ENCODE data around the gene EHBP1L1. TPM values are rescaled to one million over a fixed set of nuclear protein-coding genes. Genes with fewer than 3 reads are reported as not detected.

Gene EHBP1L1
- total RNA-seq, 4 donors from 2014 or later, result 186 to 472 (median 293) TPM

- TF ChIP-seq POLR2A (IDR thresholded peaks at IDR 0.05; ENCODE audit: low read depth), result no peak
- peak in 1 of 2 donors; percentile 45 for TF ChIP-seq POLR2AphosphoS5 (IDR thresholded peaks at IDR 0.05)
- Histone ChIP-seq H3K4me1 (peaks cover 58 to 94% (median 83%) of the 10 kb centered on the region in 4 donors), H3K9me3 (no peaks in the 10 kb centered on the region), H3K27ac (replicated peaks in 1 of 4) (peak overlapping the region in 3 of 4 donors; percentile 79 to 96 (median 79)), H3K4me3 (no peak overlapping the region), H3K27me3 (no peaks in the 10 kb centered on the region), H3K36me3 (peaks cover 32 to 64% (median 57%) of the 10 kb centered on the region in 4 donors)
- no peak for DNase-seq (ENCODE audit: extremely low spot score)
- 29% methylated on average over 4 of the region's 8 CpGs for WGBS
- intact Hi-C loops (cut with DNase I), result loop anchor here (5.0 kb wide), 1 partner anchor 48 kb away; no protein-coding TSS in a partner anchor
Measured at GRCh38 chr11:65590240-65590738, 14.4 kb downstream of the EHBP1L1 start.

GRCh38 chr11:65591939-65592857 lies 16.3 kb downstream of the EHBP1L1 start:
- TF ChIP-seq POLR2AphosphoS5 (IDR thresholded peaks at IDR 0.05) (peak; percentile 6 to 50), CTCF (IDR thresholded peaks at IDR 0.05) (peak in 2 of 3 experiments; percentile 7 to 15), POLR2A (IDR thresholded peaks at IDR 0.05; ENCODE audit: low read depth) (no peak), EP300 (IDR thresholded peaks at IDR 0.05) (no peak)
- no peaks in the 10 kb centered on the region for H3K9me3 ChIP-seq
- H3K4me1 ChIP-seq, result peaks cover 44 to 83% (median 72%) of the 10 kb centered on the region in 4 donors
- no peak for DNase-seq (ENCODE audit: extremely low spot score)
- intact Hi-C loops (cut with DNase I), result loop anchor here (2.0 to 5.0 kb wide), 2 partner anchors 17 to 50 kb away; no protein-coding TSS in a partner anchor
- peak overlapping the region; percentile 9 to 32 (median 22) for H3K4me3 ChIP-seq
- peaks cover 26 to 58% (median 50%) of the 10 kb centered on the region in 4 donors for H3K36me3 ChIP-seq
- H3K27me3 ChIP-seq, result no peaks in the 10 kb centered on the region
- 69% methylated on average over 42 of the region's 106 CpGs for WGBS
- peak overlapping the region; percentile 36 to 96 (median 50) for H3K27ac ChIP-seq (replicated peaks in 1 of 4)

- Histone ChIP-seq H3K4me1 (peaks cover 36 to 76% (median 64%) of the 10 kb centered on the region in 4 donors), H3K27me3 (no peaks in the 10 kb centered on the region), H3K36me3 (peaks cover 26 to 66% (median 57%) of the 10 kb centered on the region in 4 donors), H3K9me3 (no peaks in the 10 kb centered on the region), H3K27ac (replicated peaks in 1 of 4) (peak overlapping the region; percentile 46 to 96 (median 50)), H3K4me3 (no peak overlapping the region)
- 88% methylated on average over 18 of the region's 22 CpGs for WGBS
- no peak for DNase-seq (ENCODE audit: extremely low spot score)
- TF ChIP-seq POLR2AphosphoS5 (IDR thresholded peaks at IDR 0.05) (peak in 1 of 2 donors; percentile 3), POLR2A (IDR thresholded peaks at IDR 0.05; ENCODE audit: low read depth) (no peak), EP300 (IDR thresholded peaks at IDR 0.05) (no peak)
- intact Hi-C loops (cut with DNase I), result loop anchor here (2.0 to 5.0 kb wide), 2 partner anchors 18 to 51 kb away; no protein-coding TSS in a partner anchor
Measured at GRCh38 chr11:65592858-65593517, 17.1 kb downstream of the EHBP1L1 start.

GRCh38 chr11:65593518-65594414 lies 17.9 kb downstream of the EHBP1L1 start:
- 64% methylated on average over 9 of the region's 26 CpGs for WGBS
- DNase-seq (ENCODE audit: extremely low spot score), result no peak
- Histone ChIP-seq H3K27me3 (no peaks in the 10 kb centered on the region), H3K4me1 (peaks cover 29 to 68% (median 56%) of the 10 kb centered on the region in 4 donors), H3K36me3 (peaks cover 26 to 69% (median 65%) of the 10 kb centered on the region in 4 donors), H3K4me3 (no peak overlapping the region), H3K9me3 (no peaks in the 10 kb centered on the region), H3K27ac (replicated peaks in 1 of 4) (peak overlapping the region; percentile 21 to 96 (median 49))
- TF ChIP-seq POLR2A (IDR thresholded peaks at IDR 0.05; ENCODE audit: low read depth) (no peak), CTCF (IDR thresholded peaks at IDR 0.05) (peak; percentile 63 to 75 (median 74)), POLR2AphosphoS5 (IDR thresholded peaks at IDR 0.05) (peak; percentile 61 to 64), EP300 (IDR thresholded peaks at IDR 0.05) (no peak)
- intact Hi-C loops (cut with DNase I), result loop anchor here (2.0 to 5.0 kb wide), 2 partner anchors 19 to 51 kb away; no protein-coding TSS in a partner anchor
